Cardiac septum (tissue), 1 donor: ENCODE data around the gene CDKN1A. TPM values are rescaled to one million over a fixed set of nuclear protein-coding genes. Genes with fewer than 3 reads are reported as not detected.

Source experiments
- DNase-seq: peaks from one replicate; pipeline ENCODE4 v3.0.0-alpha.2; 2020; ENCODE audit warnings: low spot score
- intact Hi-C: fragments of 100-400 bp; cut with DNase I; formaldehyde crosslinking; loops from one replicate; pipeline ENCODE4 v1.14.0; 2022
- total RNA-seq: library from RNA; stranded (reverse); fragmentation: NEBNext Ultra II Directional; extraction: Animal tissue kit (Norgen Biotek cat#: 25700); gene quantifications from one replicate; pipeline ENCODE4 v1.2.1, GENCODE V29; 2021
- donor health status: DM: no; HTN: no; CAD: no.

The CDKN1A gene
- total RNA-seq, 1 donor from 2014 or later = 113 TPM

DNA sequence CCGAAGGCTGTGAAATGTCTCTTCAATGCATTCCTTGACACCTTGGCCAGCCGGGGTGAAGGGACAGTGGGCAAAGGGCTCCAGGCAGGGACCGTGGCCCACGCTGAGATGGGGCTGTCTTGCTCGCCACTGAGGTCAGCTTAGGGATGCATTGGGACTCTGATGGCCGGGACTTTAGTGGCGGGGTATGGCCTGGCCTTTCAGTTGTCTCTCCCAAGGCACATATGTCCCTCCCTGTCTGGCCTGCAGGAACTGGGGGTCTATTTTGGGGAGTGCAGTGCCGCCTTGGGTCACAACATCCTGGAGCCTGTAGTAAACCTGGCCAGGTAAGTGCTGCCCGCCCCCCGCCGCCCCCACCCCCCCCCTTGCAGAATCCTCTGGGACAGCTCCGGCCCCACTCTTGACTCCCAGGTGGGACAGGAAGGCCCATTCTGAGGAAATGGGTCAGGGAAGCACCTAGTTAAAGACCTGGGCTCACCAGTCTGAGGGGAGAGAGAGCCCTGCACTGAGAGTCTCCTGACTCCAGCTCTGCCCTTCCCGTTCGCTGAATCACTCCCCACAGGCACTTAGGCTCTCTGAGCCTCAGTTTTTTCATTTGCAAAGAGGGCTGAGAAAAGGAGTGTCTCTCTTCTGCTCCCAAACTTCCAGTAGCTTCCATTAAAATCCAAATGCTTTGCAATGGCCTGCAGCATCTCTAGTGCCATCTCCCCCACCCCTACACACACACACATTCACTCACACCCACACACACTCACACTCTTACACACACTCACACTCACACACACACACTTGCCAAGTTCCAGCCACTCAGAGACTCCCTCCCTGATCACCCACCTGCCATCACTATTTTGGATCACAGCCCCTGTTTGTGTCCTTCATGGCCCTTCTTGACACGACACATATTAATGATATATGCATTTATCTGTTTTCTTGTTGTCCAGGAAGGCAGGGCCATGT is 52.2 kb downstream of the CDKN1A start:
- intact Hi-C loops = no loop called here
- DNase-seq = no peak

DNA sequence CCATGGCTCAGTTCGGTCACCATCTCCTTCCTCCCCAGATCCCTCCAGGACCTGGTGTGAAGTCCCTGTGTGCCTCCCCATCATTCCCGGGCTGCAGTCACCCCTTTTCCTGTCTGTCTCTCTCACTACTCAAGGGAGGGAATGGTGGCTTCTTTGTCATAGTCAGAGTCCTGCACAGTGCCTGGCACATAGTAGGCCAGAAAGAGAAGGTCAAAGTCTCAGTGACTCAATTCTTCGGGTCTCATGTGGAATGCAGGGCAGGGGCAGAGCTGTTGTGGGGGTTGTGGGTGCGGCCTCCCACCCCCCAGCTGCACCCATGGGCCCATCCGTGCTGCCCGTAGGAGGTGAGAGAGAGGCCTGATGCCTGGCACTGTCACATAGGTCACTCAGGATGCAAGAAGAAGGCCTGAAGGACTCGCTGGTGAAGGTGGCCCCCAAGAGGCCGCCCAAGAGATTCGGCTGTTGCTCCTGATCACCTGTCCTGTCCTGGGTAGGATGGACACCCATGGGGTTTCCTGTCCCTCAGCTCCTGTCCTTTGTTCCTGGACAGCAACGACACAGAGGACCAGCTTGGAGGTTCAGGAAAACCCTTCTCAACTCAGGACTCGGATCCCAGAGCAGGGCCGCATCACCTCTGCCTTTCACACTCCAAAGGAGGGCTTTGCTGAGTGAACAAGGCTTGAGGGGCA is 53.3 kb downstream of the CDKN1A start:
- DNase-seq = no peak
- intact Hi-C loops = no loop called here

DNA sequence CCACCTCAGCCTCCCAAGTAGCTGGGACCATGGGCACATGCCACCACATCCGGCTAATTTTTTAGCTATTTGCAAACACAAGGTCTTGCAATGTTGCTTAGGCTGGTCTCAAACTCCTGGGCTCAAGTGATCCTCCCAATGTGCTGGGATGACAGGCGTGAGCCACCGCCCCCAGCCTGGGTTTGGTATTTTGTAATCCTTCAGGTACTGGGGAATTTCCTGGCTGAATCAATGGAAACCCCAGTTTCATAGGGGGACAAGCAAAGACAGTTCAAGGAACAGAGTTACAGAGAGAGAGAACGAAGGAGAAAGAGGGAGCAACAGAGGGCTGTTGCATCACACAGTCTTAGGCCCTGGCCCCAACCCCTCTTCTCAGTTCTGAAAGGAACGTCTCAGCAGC is 54.8 kb downstream of the CDKN1A start:
- intact Hi-C loops = no loop called here
- no peak for DNase-seq

DNA sequence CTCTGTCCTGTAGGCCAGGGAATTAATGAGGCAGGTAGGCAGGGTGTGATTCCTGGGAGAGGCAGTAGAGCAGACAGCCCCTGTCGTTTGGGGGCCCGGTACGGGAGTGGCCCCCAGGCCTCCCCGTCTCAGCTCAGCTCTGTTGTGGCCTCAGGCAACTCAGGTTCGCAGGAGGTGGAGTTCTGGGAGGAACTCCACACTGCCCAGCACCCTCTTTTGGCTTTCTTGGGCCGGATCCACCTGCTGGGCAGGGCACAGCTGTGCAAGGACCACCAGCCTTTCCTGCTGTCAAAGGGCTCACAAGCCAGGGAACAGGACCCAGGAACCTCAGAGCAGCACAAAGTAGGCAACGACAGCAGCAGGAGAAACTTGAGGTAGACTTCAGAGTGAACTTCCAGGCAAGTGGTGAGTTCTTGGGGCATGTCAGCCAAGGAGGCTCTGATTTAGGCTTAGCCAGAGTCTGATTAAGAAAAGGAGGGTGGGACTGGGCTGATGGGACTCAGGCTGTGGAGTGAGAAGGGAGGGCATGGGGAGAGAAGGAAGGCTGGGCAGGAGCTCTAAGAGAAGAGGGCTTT is 56.1 kb downstream of the CDKN1A start:
- intact Hi-C loops = loop anchor here (2.0 kb wide), 1 partner anchor 56 kb away; the partner anchor contains the start of gene CDKN1A
- no peak for DNase-seq

DNA sequence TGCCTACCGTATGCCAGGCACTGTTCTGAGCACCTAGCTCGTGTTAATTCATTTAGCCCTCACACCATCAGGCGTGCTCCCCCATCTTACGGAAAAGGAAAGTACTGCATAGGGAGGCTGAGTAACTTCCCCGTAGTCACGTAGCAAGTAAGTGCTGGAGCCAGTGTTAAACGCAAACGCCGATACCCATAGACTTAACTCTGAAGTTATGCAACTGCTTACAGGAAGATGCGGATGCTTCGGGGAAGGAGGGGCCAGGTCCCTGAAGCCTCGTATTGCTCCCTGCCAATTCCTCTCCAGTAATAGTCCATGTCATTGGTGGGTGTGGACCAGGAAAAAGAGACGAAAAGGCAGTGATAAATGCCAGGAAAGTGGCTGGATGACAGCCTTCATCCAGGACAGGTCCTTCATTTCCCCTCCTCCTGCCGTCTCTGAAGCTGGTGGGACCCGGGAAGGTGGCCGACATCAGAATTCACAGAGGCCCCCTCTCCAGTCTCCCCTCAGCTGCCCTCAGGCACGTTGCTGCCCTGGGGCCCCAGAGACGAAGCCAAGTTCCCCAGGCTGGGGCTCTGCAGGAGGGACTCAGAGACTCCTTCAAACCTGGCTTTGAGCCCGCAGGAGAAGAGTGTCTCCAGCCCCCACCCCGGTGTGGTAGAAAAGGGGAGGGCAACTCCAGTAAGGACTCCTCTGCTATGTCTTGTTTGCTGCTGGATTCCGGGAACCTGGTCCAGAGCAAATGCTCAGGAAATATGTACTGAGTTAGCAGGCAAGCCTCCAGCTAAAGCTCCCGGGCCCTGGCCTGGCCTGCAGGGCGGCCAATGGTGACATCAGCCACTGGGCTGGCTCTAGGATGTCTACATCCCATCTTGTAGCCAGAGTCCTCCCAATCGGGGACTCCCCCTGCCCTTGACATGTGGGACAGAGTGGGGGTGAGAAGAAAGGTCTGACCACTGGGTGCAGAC is 56.9 kb downstream of the CDKN1A start:
- intact Hi-C loops = loop anchor here (2.0 kb wide), 1 partner anchor 57 kb away; the partner anchor contains the start of gene CDKN1A

More for the DNA sequence above, 56.9 kb downstream of the CDKN1A start:
- peak; percentile 92 for DNase-seq

Other genes starting within 250 kb of the CDKN1A start
- gene PXT1, start 235.9 kb upstream of the CDKN1A start, total RNA-seq = 0.22 TPM
- 29.6 TPM for gene KCTD20, start 235.7 kb upstream of the CDKN1A start, total RNA-seq
- gene STK38, start 131.2 kb upstream of the CDKN1A start, total RNA-seq = 31.6 TPM
- gene SRSF3, start 84.4 kb upstream of the CDKN1A start, total RNA-seq = 148 TPM
- gene RAB44, start 19.1 kb downstream of the CDKN1A start, total RNA-seq = 0.11 TPM
- gene CPNE5, start 160.7 kb downstream of the CDKN1A start, total RNA-seq = 6.7 TPM
- gene PPIL1, start 196.1 kb downstream of the CDKN1A start, total RNA-seq = 24.9 TPM
- gene C6orf89, start 207.2 kb downstream of the CDKN1A start, total RNA-seq = 49.2 TPM